IMR-90 (cell line): ENCODE results near the gene CD7. TPM values are rescaled to one million over a fixed set of nuclear protein-coding genes. Genes with fewer than 3 reads are reported as not detected.
A peak's percentile ranks its signal among the peaks of the same experiment; 100 is the strongest.

ENCODE experiments used
- ATAC-seq: fragments of 200-7000 bp; cut with Tn5 transposase; 2 replicates; pipeline ENCODE4 v1.9.1; 2020; ENCODE audit warnings: low read depth, mild to moderate bottlenecking, moderate library complexity
- BruUV-seq: library from RNA; stranded (reverse); fragments of 400-500 nt; replicated peaks from 2 replicates; lab custom pipeline; 2021; lab: Mats Ljungman, UMichigan
- CTCF ChIA-PET: fragments of 300-600 bp; formaldehyde crosslinking; extraction: SDS; loops from one replicate; lab custom pipeline; 2021; ENCODE audit warnings: antibody characterized with exemption; lab: Yijun Ruan, JAX
- POLR2A ChIA-PET: fragments of 300-600 bp; sonication (Branson Sonifier 250); formaldehyde crosslinking; loops from one replicate; lab custom pipeline; 2022; ENCODE audit warnings: antibody characterized with exemption; ENCODE audit not compliant: unreplicated experiment; lab: Charles Lee
- DNase-seq: peaks from one replicate; pipeline ENCODE4 v3.0.0; 2013
- H2AFZ ChIP-seq: replicated peaks from 2 replicates; pipeline ENCODE3; 2013; ENCODE audit warnings: low read length, mild to moderate bottlenecking; ENCODE audit not compliant: poor library complexity
- H2AK5ac ChIP-seq: 2 replicates; pipeline ENCODE4 v1.6.1; 2013; ENCODE audit warnings: low read depth, low read length, inconsistent platforms
- H2AK9ac ChIP-seq: replicated peaks from 2 replicates; pipeline ENCODE3; 2013; ENCODE audit warnings: mild to moderate bottlenecking, low read depth, low read length, moderate library complexity; ENCODE audit not compliant: poor library complexity
- H2BK120ac ChIP-seq: 2 replicates; pipeline ENCODE4 v1.6.1; 2013; ENCODE audit warnings: low read depth, low read length, inconsistent platforms
- H2BK15ac ChIP-seq: 3 replicates; pipeline ENCODE4 v1.6.1; 2013; ENCODE audit warnings: low read depth, low read length, inconsistent platforms
- H2BK20ac ChIP-seq: 2 replicates; pipeline ENCODE4 v1.6.1; 2013; ENCODE audit warnings: low read depth, mild to moderate bottlenecking, inconsistent platforms, low read length, moderate library complexity
- H2BK5ac ChIP-seq: 2 replicates; pipeline ENCODE4 v1.6.1; 2013; ENCODE audit warnings: mild to moderate bottlenecking, low read depth, low read length, inconsistent platforms; ENCODE audit not compliant: poor library complexity, severe bottlenecking
- H3K14ac ChIP-seq: replicated peaks from 2 replicates; pipeline ENCODE4 v1.6.1; 2013; ENCODE audit warnings: low read depth, low read length, inconsistent platforms
- H3K18ac ChIP-seq: 2 replicates; pipeline ENCODE4 v1.6.1; 2013; ENCODE audit warnings: low read depth, low read length, control low read depth
- H3K23ac ChIP-seq: 2 replicates; pipeline ENCODE4 v1.6.1; 2013; ENCODE audit warnings: low read depth, low read length, inconsistent platforms
- H3K27ac ChIP-seq: 2 replicates; pipeline ENCODE4 v1.5.1; 2013; ENCODE audit warnings: mild to moderate bottlenecking, control low read depth, low read length; ENCODE audit not compliant: insufficient read depth
- H3K27me3 ChIP-seq: 2 replicates; pipeline ENCODE4 v1.6.1; 2013; ENCODE audit warnings: low read length; ENCODE audit not compliant: control insufficient read depth, insufficient read depth
- H3K36me3 ChIP-seq: 2 replicates; pipeline ENCODE4 v1.6.1; 2013; ENCODE audit warnings: low read length, mixed read lengths; ENCODE audit not compliant: control insufficient read depth, insufficient read depth
- H3K4ac ChIP-seq: 2 replicates; pipeline ENCODE4 v1.6.1; 2013; ENCODE audit warnings: low read depth, low read length, inconsistent platforms
- H3K4me1 ChIP-seq: 2 replicates; pipeline ENCODE4 v1.6.1; 2013; ENCODE audit warnings: low read length, mixed read lengths; ENCODE audit not compliant: control insufficient read depth, insufficient read depth
- H3K4me2 ChIP-seq: 2 replicates; pipeline ENCODE4 v1.6.1; 2013; ENCODE audit warnings: low read depth, mild to moderate bottlenecking, control low read depth, low read length, moderate library complexity
- H3K4me3 ChIP-seq: 2 replicates; pipeline ENCODE4 v1.5.1; 2013; ENCODE audit warnings: low read depth, mild to moderate bottlenecking, control low read depth, low read length, moderate library complexity; ENCODE audit not compliant: insufficient read depth
- H3K56ac ChIP-seq: 2 replicates; pipeline ENCODE4 v1.6.1; 2013; ENCODE audit warnings: low read length, inconsistent platforms; ENCODE audit not compliant: insufficient read depth; ENCODE audit errors: extremely low read depth
- H3K79me1 ChIP-seq, 2 experiments: 2 replicates each; pipeline ENCODE4 v1.6.1; 2013; ENCODE audit warnings: low read length in 2 of 2, inconsistent platforms in 1 of 2, low read depth in 1 of 2
- H3K9ac ChIP-seq: 2 replicates; pipeline ENCODE4 v1.6.1; 2013; ENCODE audit warnings: low read depth, low read length, control low read depth
- H3K9me1 ChIP-seq: 2 replicates; pipeline ENCODE4 v1.6.1; 2013; ENCODE audit warnings: low read length, inconsistent platforms; ENCODE audit not compliant: insufficient read depth
- H3K9me3 ChIP-seq: 2 replicates; pipeline ENCODE4 v1.6.1; 2013; ENCODE audit warnings: low read length; ENCODE audit not compliant: control insufficient read depth, insufficient read depth
- H4K20me1 ChIP-seq: 2 replicates; pipeline ENCODE4 v1.6.1; 2013; ENCODE audit warnings: low read length, inconsistent platforms; ENCODE audit not compliant: insufficient read depth
- H4K5ac ChIP-seq: 2 replicates; pipeline ENCODE4 v1.6.1; 2013; ENCODE audit warnings: mild to moderate bottlenecking, low read depth, low read length, control low read depth
- H4K8ac ChIP-seq, 2 experiments: 2 replicates each; pipeline ENCODE4 v1.6.1; 2013; ENCODE audit warnings: low read depth in 2 of 2, low read length in 2 of 2, control low read depth in 1 of 2, inconsistent platforms in 1 of 2
- H4K91ac ChIP-seq: 2 replicates; pipeline ENCODE4 v1.6.1; 2013; ENCODE audit warnings: low read depth, low read length, inconsistent platforms; ENCODE audit not compliant: insufficient read depth
- FOS ChIP-seq: fragments of 150-350 bp; IDR thresholded peaks from 2 replicates; pipeline ENCODE4 v1.6.1; 2016; ENCODE audit warnings: low read depth, low read length
- MAFK ChIP-seq: IDR thresholded peaks from 2 replicates; pipeline ENCODE4 v1.6.1; 2012; ENCODE audit warnings: low read depth, low read length, improper control_type of control experiment
- MAZ ChIP-seq: IDR thresholded peaks from 2 replicates; pipeline ENCODE4 v1.6.1; 2012; ENCODE audit warnings: low read depth, mild to moderate bottlenecking, low read length, improper control_type of control experiment, moderate library complexity, borderline replicate concordance
- MXI1 ChIP-seq: IDR thresholded peaks from 2 replicates; pipeline ENCODE4 v1.6.1; 2012; ENCODE audit warnings: low read depth, mild to moderate bottlenecking, low read length, moderate library complexity, borderline replicate concordance
- NFE2L2 ChIP-seq: fragments of 150-350 bp; IDR thresholded peaks from 2 replicates; pipeline ENCODE4 v1.6.1; 2016; ENCODE audit warnings: low read depth, mild to moderate bottlenecking, low read length
- RCOR1 ChIP-seq: IDR thresholded peaks from 2 replicates; pipeline ENCODE4 v1.6.1; 2012; ENCODE audit warnings: mild to moderate bottlenecking, low read length, improper control_type of control experiment; ENCODE audit not compliant: insufficient replicate concordance
- RFX5 ChIP-seq: IDR thresholded peaks from 2 replicates; pipeline ENCODE4 v1.8.0; 2012; ENCODE audit warnings: low read depth, mild to moderate bottlenecking, low read length, moderate library complexity
- WGBS, 2 experiments: methylation state at CpG; one replicate each; pipeline versions ENCODE4 v1.1.5 to v1.1.7; 2013; ENCODE audit warnings: missing lambda C conversion rate in 2 of 2; ENCODE audit not compliant: insufficient read length in 1 of 2; ENCODE audit errors: extremely low coverage in 2 of 2; 5-methylcytosine and 5-hydroxymethylcytosine counted together
- dilution Hi-C: fragments of 300-500 bp; cut with HindIII; formaldehyde crosslinking; loops from one replicate; pipeline ENCODE4 v1.14.3; 2018; ENCODE audit warnings: low sequenced_read_pairs; ENCODE audit not compliant: unreplicated experiment
- in situ Hi-C: fragments of 300-500 bp; cut with MboI; formaldehyde crosslinking; loops from 3 replicates; pipeline ENCODE4 v1.14.3; 2019; ENCODE audit warnings: low sequenced_read_pairs, inconsistent platforms, mixed read lengths
- intact Hi-C: fragments of 100-400 bp; cut with micrococcal nuclease; formaldehyde crosslinking; loops from 2 replicates; pipeline ENCODE4 v1.10.0; 2022
- polyA plus RNA-seq, 3 experiments: library from polyadenylated mRNA; depleted of rRNA; stranded (reverse); fragments of >200 nt; gene quantifications; 2 replicates each; pipeline ENCODE4 v1.2.3, GENCODE V29; 2012; ENCODE audit warnings: low replicate concordance in 1 of 3
- total RNA-seq: library from RNA; depleted of rRNA; stranded (reverse); fragments of >200 nt; gene quantifications from 2 replicates; pipeline ENCODE4 v1.2.3, GENCODE V29; 2012
- TF ChIP-seq, protein P1 (sequence below): fragments of 150-350 bp; IDR thresholded peaks from 2 replicates; pipeline ENCODE4 v1.6.1; 2017; ENCODE audit warnings: mild to moderate bottlenecking, antibody characterized with exemption, low read length, low read depth
- TF ChIP-seq, protein P2 (sequence below): fragments of 150-350 bp; IDR thresholded peaks from 2 replicates; pipeline ENCODE4 v1.6.1; 2016; ENCODE audit warnings: low read depth, mild to moderate bottlenecking, low read length, moderate library complexity, borderline replicate concordance

CD7 gene
- total and polyA plus RNA-seq, 2 of the 4 experiments (the other 2 are of a cell fraction), result not detected

DNA sequence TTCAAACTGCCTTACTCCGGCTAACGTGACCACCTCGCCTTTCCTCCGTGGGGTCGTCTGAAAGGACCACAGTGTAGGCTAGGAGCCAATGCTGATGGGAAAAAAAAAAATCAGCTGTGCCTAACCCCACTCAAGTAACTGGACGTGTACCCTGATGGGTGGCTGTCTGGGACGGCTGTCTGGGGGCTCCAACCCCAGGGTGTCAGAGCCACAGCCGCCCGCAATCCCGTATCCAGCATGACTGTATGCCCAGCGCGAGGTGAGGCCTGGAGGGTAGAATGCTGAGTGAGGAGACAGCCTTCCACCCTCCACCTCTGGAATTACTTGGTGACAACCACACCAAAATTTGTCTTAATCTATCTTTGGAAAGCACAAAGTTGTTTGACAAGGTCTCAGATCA, 46.8 kb downstream of the CD7 start:
- peaks cover 37% of the 10 kb centered on the region for H3K36me3 ChIP-seq
- no peak overlapping the region for H3K4me3 ChIP-seq
- ChIA-PET POLR2A (no interaction called here), CTCF (no interaction called here)
- H4K91ac ChIP-seq, result no peak overlapping the region
- H3K27me3 ChIP-seq, result no peaks in the 10 kb centered on the region
- no peak overlapping the region for H2BK20ac ChIP-seq
- H3K9me3 ChIP-seq, result no peaks in the 10 kb centered on the region
- no peak overlapping the region for H2BK5ac ChIP-seq
- H2AFZ ChIP-seq, result no peak overlapping the region
- H3K27ac ChIP-seq, result no peak overlapping the region
- peaks cover 40% of the 10 kb centered on the region for H3K9me1 ChIP-seq
- peaks cover 71% of the 10 kb centered on the region for H4K20me1 ChIP-seq
- no peak overlapping the region for H4K8ac ChIP-seq
- DNase-seq (no peak), ATAC-seq (no peak)
- 0 out of 2 replicates have a peak overlapping the region, but pooled peaks have one; percentile 14 for H3K4me2 ChIP-seq
- H2BK15ac ChIP-seq, result no peak overlapping the region
- in situ Hi-C loops, result no loop called here
- no peak overlapping the region for H3K56ac ChIP-seq
- WGBS, 2 experiments, result 93% methylated on average over 3 of the region's 12 CpGs; no CpG with 5 or more reads in 1 of the 2 experiments
- dilution Hi-C loops, result no loop called here
- H3K9ac ChIP-seq, result no peak overlapping the region
- H2AK5ac ChIP-seq, result no peak overlapping the region; the same call in 1 of the 2 replicates
- peaks cover 44% of the 10 kb centered on the region for H3K4me1 ChIP-seq
- H2AK9ac ChIP-seq, result no peak overlapping the region
- no peak overlapping the region for H3K4ac ChIP-seq
- H3K18ac ChIP-seq, result no peak overlapping the region
- H3K79me1 ChIP-seq, result peaks cover 9 to 66% of the 10 kb centered on the region in 2 experiments
- no peak overlapping the region for H2BK120ac ChIP-seq
- no peak overlapping the region for H4K5ac ChIP-seq
- no peak overlapping the region for H3K14ac ChIP-seq
- TF ChIP-seq, protein P1, sequence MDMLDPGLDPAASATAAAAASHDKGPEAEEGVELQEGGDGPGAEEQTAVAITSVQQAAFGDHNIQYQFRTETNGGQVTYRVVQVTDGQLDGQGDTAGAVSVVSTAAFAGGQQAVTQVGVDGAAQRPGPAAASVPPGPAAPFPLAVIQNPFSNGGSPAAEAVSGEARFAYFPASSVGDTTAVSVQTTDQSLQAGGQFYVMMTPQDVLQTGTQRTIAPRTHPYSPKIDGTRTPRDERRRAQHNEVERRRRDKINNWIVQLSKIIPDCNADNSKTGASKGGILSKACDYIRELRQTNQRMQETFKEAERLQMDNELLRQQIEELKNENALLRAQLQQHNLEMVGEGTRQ, result no peak
- TF ChIP-seq MXI1 (no peak), RCOR1 (no peak), MAZ (no peak), RFX5 (no peak), NFE2L2 (no peak), MAFK (no peak), FOS (no peak)
- TF ChIP-seq, protein P2, sequence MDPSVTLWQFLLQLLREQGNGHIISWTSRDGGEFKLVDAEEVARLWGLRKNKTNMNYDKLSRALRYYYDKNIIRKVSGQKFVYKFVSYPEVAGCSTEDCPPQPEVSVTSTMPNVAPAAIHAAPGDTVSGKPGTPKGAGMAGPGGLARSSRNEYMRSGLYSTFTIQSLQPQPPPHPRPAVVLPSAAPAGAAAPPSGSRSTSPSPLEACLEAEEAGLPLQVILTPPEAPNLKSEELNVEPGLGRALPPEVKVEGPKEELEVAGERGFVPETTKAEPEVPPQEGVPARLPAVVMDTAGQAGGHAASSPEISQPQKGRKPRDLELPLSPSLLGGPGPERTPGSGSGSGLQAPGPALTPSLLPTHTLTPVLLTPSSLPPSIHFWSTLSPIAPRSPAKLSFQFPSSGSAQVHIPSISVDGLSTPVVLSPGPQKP, result no peak
- intact Hi-C loops, result no loop called here
- H3K23ac ChIP-seq, result no peak overlapping the region; the same call in 1 of the 2 replicates
- no TSS peak for BruUV-seq
